Osteoblast (primary cell): ENCODE measurements around the gene ACKR1. TPM values are rescaled to one million over a fixed set of nuclear protein-coding genes. Genes with fewer than 3 reads are reported as not detected.

Experiments used
- DNase-seq: peaks from one replicate; pipeline ENCODE4 v3.0.0; 2011; ENCODE audit warnings: low spot score, mixed read lengths; ENCODE audit not compliant: insufficient read length; ENCODE audit errors: missing footprints
- H2AFZ ChIP-seq: 2 replicates; pipeline ENCODE4 v1.6.0; 2011; ENCODE audit warnings: mild to moderate bottlenecking, low read length
- H3K27ac ChIP-seq: 2 replicates; pipeline ENCODE4 v1.5.1; 2011; ENCODE audit warnings: mild to moderate bottlenecking, low read depth, low read length, moderate library complexity
- H3K27me3 ChIP-seq: 2 replicates; pipeline ENCODE4 v1.6.0; 2012; ENCODE audit warnings: mild to moderate bottlenecking, control low read depth, inconsistent platforms, low read length, moderate library complexity; ENCODE audit not compliant: insufficient read depth
- H3K36me3 ChIP-seq: 2 replicates; pipeline ENCODE4 v1.5.1; 2011; ENCODE audit warnings: mild to moderate bottlenecking, low read length, control low read depth, moderate library complexity; ENCODE audit not compliant: insufficient read depth
- H3K4me1 ChIP-seq: 2 replicates; pipeline ENCODE4 v1.5.1; 2011; ENCODE audit warnings: mild to moderate bottlenecking, low read length, control low read depth, moderate library complexity; ENCODE audit not compliant: insufficient read depth
- H3K4me2 ChIP-seq: 2 replicates; pipeline ENCODE4 v1.6.0; 2011; ENCODE audit warnings: mild to moderate bottlenecking, low read length; ENCODE audit not compliant: insufficient read depth
- H3K4me3 ChIP-seq: fragments of 200-600 bp; sonication (generic); 3 replicates; pipeline ENCODE4 v1.5.1; 2012; ENCODE audit warnings: mild to moderate bottlenecking, low read length, inconsistent platforms; ENCODE audit not compliant: insufficient read depth
- H3K79me2 ChIP-seq: 2 replicates; pipeline ENCODE4 v1.6.0; 2012; ENCODE audit warnings: mild to moderate bottlenecking, low read length, control low read depth, inconsistent platforms; ENCODE audit not compliant: insufficient read depth
- H3K9me3 ChIP-seq: 2 replicates; pipeline ENCODE4 v1.5.1; 2011; ENCODE audit warnings: low read depth, low read length, control low read depth
- H4K20me1 ChIP-seq: 2 replicates; pipeline ENCODE4 v1.6.0; 2012; ENCODE audit warnings: mild to moderate bottlenecking, low read length, control low read depth; ENCODE audit not compliant: insufficient read depth
- total RNA-seq: library from RNA; depleted of rRNA; stranded (reverse); fragments of >200 nt; gene quantifications from 2 replicates; pipeline ENCODE4 v1.2.3, GENCODE V29; 2012
- TF ChIP-seq, protein P1 (sequence below): IDR thresholded peaks from 2 replicates; pipeline ENCODE4 v1.5.1; 2011; ENCODE audit warnings: mild to moderate bottlenecking, low read depth, low read length, moderate library complexity; ENCODE audit errors: extremely low read depth

Gene ACKR1
- total RNA-seq, 1 donor = not detected

GRCh38 chr1:159181328-159182024, 23.2 kb upstream of the ACKR1 start:
- Histone ChIP-seq H3K79me2 (no peaks in the 10 kb centered on the region), H4K20me1 (no peaks in the 10 kb centered on the region), H3K4me2 (no peak overlapping the region), H3K27ac (no peak overlapping the region), H3K9me3 (no peaks in the 10 kb centered on the region), H3K27me3 (no peaks in the 10 kb centered on the region), H3K36me3 (no peaks in the 10 kb centered on the region), H3K4me3 (no peak overlapping the region), H3K4me1 (no peaks in the 10 kb centered on the region), H2AFZ (no peak overlapping the region)
- TF ChIP-seq, protein P1, sequence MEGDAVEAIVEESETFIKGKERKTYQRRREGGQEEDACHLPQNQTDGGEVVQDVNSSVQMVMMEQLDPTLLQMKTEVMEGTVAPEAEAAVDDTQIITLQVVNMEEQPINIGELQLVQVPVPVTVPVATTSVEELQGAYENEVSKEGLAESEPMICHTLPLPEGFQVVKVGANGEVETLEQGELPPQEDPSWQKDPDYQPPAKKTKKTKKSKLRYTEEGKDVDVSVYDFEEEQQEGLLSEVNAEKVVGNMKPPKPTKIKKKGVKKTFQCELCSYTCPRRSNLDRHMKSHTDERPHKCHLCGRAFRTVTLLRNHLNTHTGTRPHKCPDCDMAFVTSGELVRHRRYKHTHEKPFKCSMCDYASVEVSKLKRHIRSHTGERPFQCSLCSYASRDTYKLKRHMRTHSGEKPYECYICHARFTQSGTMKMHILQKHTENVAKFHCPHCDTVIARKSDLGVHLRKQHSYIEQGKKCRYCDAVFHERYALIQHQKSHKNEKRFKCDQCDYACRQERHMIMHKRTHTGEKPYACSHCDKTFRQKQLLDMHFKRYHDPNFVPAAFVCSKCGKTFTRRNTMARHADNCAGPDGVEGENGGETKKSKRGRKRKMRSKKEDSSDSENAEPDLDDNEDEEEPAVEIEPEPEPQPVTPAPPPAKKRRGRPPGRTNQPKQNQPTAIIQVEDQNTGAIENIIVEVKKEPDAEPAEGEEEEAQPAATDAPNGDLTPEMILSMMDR = no peak
- peak; percentile 79 for DNase-seq

- H3K9me3 ChIP-seq = no peaks in the 10 kb centered on the region
- no peaks in the 10 kb centered on the region for H3K36me3 ChIP-seq
- H3K79me2 ChIP-seq = no peaks in the 10 kb centered on the region
- no peak overlapping the region for H3K27ac ChIP-seq
- H3K27me3 ChIP-seq = peaks cover 7% of the 10 kb centered on the region
- DNase-seq = no peak
- H3K4me1 ChIP-seq = no peaks in the 10 kb centered on the region
- TF ChIP-seq, protein P1 = no peak
- H3K4me2 ChIP-seq = no peak overlapping the region
- H3K4me3 ChIP-seq = no peak overlapping the region
- H2AFZ ChIP-seq = no peak overlapping the region
- H4K20me1 ChIP-seq = no peaks in the 10 kb centered on the region
Observed at GRCh38 chr1:159184201-159184600, 20.5 kb upstream of the ACKR1 start.

DNA sequence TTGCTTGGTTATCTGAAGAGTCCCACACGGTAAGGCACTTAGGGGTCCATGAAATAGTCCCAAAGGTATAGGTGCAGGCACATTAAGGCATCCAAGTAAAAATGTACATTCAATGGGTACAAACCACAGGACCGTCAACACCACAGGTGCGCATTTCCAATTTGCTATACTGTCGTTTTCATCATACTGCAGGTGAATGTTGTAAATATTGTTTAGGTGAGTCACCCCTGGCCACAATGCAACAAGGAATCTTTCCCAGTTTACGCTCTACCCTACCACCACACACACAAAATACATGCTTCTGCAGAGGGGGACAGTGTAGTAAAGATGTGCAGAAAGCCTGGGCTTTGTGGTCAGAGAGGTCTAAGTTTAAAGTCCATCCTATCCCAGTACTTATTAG, 19.6 kb upstream of the ACKR1 start:
- TF ChIP-seq, protein P1 = no peak
- H3K79me2 ChIP-seq = no peaks in the 10 kb centered on the region
- no peaks in the 10 kb centered on the region for H3K36me3 ChIP-seq
- H3K27ac ChIP-seq = no peak overlapping the region
- H2AFZ ChIP-seq = no peak overlapping the region
- H3K4me1 ChIP-seq = no peaks in the 10 kb centered on the region
- H4K20me1 ChIP-seq = no peaks in the 10 kb centered on the region
- DNase-seq = no peak
- H3K9me3 ChIP-seq = no peaks in the 10 kb centered on the region
- no peak overlapping the region for H3K4me2 ChIP-seq
- no peak overlapping the region for H3K4me3 ChIP-seq
- peaks cover 15% of the 10 kb centered on the region for H3K27me3 ChIP-seq

DNA sequence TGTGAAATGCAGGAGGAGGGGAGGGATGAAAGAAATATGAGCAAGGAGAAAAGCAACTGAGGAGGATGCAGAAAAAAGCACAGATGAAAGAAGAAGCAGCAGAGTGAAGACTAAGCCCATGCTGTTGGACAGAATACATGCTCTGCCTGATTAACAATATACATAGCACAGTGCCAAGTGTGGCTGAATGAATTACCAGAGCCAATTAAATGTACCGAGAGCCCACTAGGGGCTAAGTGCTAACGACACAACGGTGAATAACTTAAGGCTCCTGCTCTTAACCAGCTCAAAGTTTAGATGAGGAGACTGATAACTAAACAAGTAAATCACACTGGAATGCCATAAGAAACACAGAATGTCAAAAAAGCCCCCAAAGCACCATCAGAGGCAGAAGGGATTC, 17.6 kb upstream of the ACKR1 start:
- no peaks in the 10 kb centered on the region for H3K79me2 ChIP-seq
- no peak overlapping the region for H3K4me2 ChIP-seq
- H3K27ac ChIP-seq = no peak overlapping the region
- peaks cover 15% of the 10 kb centered on the region for H3K27me3 ChIP-seq
- TF ChIP-seq, protein P1 = no peak
- no peak for DNase-seq
- H2AFZ ChIP-seq = no peak overlapping the region
- no peaks in the 10 kb centered on the region for H3K4me1 ChIP-seq
- no peaks in the 10 kb centered on the region for H3K9me3 ChIP-seq
- no peak overlapping the region for H3K4me3 ChIP-seq
- no peaks in the 10 kb centered on the region for H3K36me3 ChIP-seq
- no peaks in the 10 kb centered on the region for H4K20me1 ChIP-seq
